ENCODE measurements around the gene CIPC. TPM values are rescaled to one million over a fixed set of nuclear protein-coding genes. Genes with fewer than 3 reads are reported as not detected.

Gene CIPC
- total and polyA plus RNA-seq, 2 experiments from 2014 or later: 16.5 to 35.3 TPM

DNA sequence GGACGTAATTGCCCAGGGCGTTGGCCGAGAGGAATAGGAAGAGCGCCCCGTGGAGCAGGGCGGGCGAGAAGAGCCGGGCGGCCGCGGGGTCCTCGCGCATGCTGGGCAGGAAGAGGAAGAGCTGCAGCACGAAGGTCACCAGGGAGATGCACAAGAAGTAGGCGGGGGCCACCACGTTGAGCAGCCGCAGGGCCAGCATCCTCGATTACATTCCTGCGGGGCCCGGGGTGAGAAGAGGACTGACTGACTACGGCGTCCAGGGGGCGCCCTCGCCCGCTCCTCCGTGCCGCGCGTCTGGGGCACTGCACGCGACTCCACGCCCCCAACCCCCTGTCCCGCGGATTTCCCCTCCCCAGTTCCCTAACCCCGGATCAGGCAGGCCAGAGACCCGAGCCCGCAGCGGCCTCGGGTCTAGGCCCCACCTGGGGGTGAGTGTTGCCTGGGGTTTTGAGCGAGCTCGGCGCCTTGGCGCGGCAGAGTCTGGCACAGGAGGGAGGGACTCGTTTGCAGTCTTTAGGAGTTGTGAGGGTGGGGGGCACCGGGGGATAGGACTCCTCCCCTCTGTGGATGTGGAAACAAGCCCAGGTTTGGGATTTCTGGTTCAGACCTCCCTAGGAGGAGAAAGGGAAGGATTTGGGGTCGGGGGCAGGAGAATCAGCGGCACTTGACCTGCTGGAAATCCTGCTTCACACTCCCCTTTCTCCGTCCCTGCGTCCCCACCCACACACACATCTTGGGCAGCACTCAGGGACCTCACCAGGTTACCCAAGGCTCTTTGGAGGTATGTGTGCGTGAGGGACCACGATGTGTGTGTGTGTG is 41.7 kb downstream of the CIPC start:
- Histone ChIP-seq H3K27ac (no peak overlapping the region), H3K4me3 (no peak overlapping the region), H3K27me3 (peaks cover 68% of the 10 kb centered on the region), H3K9me3 (ENCODE audit: low read depth) (no peaks in the 10 kb centered on the region), H3K4me1 (ENCODE audit: low read depth) (peaks cover 2% of the 10 kb centered on the region), H3K36me3 (no peaks in the 10 kb centered on the region)
- peak; percentile 30 to 73 for DNase-seq (ENCODE audit: low read depth in 1 of 2, low spot score in 1 of 2)
- TF ChIP-seq, protein P1, sequence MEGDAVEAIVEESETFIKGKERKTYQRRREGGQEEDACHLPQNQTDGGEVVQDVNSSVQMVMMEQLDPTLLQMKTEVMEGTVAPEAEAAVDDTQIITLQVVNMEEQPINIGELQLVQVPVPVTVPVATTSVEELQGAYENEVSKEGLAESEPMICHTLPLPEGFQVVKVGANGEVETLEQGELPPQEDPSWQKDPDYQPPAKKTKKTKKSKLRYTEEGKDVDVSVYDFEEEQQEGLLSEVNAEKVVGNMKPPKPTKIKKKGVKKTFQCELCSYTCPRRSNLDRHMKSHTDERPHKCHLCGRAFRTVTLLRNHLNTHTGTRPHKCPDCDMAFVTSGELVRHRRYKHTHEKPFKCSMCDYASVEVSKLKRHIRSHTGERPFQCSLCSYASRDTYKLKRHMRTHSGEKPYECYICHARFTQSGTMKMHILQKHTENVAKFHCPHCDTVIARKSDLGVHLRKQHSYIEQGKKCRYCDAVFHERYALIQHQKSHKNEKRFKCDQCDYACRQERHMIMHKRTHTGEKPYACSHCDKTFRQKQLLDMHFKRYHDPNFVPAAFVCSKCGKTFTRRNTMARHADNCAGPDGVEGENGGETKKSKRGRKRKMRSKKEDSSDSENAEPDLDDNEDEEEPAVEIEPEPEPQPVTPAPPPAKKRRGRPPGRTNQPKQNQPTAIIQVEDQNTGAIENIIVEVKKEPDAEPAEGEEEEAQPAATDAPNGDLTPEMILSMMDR (IDR thresholded peaks at IDR 0.05; ENCODE audit: low read depth, low read length): peak; percentile 59

DNA sequence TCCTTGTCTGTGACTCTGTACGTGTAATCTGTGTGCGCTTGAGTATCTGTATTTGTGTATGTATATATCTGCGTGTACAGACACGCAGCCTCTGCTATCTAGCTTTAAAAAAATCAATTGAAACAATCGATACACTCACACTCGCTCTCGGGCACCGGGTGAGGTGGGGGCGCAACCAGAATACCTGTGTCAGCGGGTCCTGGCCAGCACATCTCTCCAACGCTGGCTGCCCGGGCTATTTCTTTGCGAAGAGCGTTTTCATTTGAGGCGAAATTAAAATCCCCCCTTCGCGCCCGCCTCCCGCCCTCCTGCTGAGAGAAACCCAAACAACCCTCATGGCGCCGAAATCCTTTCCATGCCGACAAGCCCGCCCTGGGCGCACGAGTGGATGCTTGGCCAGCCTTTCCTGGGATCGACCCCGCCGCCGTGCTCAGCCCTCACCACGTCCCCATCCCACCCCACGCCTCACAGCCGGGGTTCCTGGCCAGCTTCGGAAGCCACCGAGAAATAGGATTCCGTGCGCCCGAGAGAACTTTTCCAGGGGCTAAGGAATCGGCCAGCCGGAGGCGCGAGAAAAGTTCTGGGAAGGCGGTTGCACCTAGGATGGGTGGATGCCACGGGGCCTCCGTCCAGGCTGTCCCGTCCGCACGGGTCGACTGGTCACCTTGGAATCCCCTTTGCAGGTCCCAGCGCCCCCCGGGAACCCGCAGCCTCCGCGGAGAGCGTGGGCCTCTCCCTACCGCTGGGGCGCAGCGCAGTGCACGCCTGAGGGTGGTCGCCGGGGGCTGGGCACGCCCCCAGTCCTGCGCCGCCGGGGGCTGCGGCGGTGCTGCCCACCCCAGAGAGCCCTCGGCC is 42.5 kb downstream of the CIPC start:
- H3K4me1 ChIP-seq (ENCODE audit: low read depth): peaks cover 2% of the 10 kb centered on the region
- no peaks in the 10 kb centered on the region for H3K9me3 ChIP-seq (ENCODE audit: low read depth)
- H3K4me3 ChIP-seq: peak overlapping the region; percentile 32
- no peaks in the 10 kb centered on the region for H3K36me3 ChIP-seq
- TF ChIP-seq, protein P1 (IDR thresholded peaks at IDR 0.05; ENCODE audit: low read depth, low read length): no peak
- H3K27me3 ChIP-seq: peaks cover 72% of the 10 kb centered on the region
- DNase-seq (ENCODE audit: low read depth in 1 of 2, low spot score in 1 of 2): no peak
- H3K27ac ChIP-seq: no peak overlapping the region

DNA sequence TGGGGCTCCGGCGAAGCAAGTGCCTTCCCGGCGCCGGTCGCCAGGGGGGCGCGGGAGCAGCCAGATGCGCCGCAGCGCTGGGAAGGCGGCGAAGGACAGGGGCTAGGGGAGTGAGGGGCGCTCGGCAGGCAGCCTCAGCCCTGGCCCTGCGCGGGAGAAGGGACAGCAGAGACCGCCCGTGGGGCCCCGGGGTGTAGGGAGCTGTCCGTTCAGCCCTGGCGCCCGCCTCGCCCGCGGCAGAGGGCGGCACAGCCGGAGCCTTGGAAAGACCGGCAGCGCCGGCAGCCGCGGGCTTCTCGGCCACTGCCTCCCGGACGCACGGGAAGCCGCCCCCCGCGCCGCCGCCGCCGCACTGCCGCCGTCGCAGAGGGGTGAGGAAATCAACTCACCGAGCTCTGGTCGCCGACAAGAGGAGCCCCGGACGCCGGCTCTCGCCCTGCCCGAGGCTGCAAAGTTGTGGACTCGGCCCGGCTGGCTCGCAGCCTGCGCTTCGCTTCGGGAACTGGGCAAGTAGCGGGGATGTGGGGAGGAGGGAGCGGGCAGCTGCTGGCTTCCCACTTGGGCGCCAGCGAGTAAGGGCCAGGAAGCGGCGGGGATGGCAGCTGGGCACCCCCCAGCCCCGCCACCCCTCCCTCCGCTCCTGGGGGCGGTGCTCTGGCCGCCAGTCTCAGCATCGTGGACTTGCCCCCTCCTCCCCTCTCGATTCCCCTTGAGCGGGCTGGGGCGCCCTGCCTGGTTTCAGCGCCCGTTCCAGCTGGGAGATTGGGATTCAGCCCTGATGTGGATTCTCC is 43.4 kb downstream of the CIPC start, which contains the start of gene ZDHHC22:
Gene ZDHHC22, minus strand, starts transcription at position 578 of the 791 bp plus-strand sequence. CDS start 2,053 bp downstream, outside the sequence.
- TF ChIP-seq, protein P1 (IDR thresholded peaks at IDR 0.05; ENCODE audit: low read depth, low read length): peak; percentile 38
- H3K9me3 ChIP-seq (ENCODE audit: low read depth): no peaks in the 10 kb centered on the region
- H3K4me3 ChIP-seq: peak within 1 kb of the TSS; percentile 32
- peak; percentile 40 to 85 for DNase-seq (ENCODE audit: low read depth in 1 of 2, low spot score in 1 of 2)
- peaks cover 2% of the 10 kb centered on the region for H3K4me1 ChIP-seq (ENCODE audit: low read depth)
- peaks cover 80% of the 10 kb centered on the region for H3K27me3 ChIP-seq
- no peak within 1 kb of the TSS for H3K27ac ChIP-seq
- H3K36me3 ChIP-seq: no peaks in the 10 kb centered on the region

DNA sequence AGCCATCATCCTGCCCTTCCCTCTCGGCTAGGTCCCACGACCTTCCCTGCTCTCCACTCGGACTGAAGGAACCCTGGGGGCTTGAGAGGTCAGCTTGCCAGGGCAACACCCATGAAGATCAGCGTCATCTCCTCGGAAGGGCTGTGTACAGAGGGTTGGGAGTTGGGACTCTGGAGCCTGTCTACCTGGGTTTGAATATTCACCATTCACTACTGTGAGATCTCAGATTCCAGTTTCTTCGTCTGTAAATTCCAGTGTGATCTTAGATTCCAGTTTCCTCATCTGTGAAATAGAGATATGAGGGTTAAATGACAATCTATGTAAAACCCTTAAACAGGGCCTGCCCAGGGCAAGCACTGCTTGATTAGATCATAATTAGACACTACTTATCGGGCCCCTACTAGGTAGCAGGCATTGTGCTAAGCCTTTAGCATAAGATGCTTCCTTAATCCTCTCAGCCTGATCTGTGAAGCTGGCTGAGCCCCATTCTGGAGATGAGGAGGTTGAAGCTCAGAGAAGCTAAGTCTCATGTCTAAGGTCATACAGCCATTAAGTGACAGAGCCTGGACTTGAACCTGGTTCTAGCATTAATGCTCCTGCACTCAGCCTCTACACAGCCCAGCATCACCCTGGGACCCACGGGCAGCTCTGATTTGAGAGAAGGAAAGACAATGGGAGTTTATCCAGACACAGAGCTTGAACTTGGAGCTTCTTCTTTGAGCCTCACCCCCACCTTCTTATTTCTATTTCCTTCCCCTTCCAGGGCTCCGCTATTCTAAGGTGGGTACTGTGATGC is 44.1 kb downstream of the CIPC start:
- Histone ChIP-seq H3K36me3 (no peaks in the 10 kb centered on the region), H3K27ac (no peak overlapping the region), H3K4me1 (ENCODE audit: low read depth) (peaks cover 2% of the 10 kb centered on the region), H3K4me3 (peak overlapping the region; percentile 32), H3K27me3 (peaks cover 85% of the 10 kb centered on the region), H3K9me3 (ENCODE audit: low read depth) (no peaks in the 10 kb centered on the region)
- no peak for DNase-seq (ENCODE audit: low read depth in 1 of 2, low spot score in 1 of 2)
- TF ChIP-seq, protein P1 (IDR thresholded peaks at IDR 0.05; ENCODE audit: low read depth, low read length): no peak
